Erythroblast (primary cell): ENCODE measurements around the gene JPH4.

Source experiments
- DNase-seq, 2 experiments: peaks; one replicate each; lab custom pipeline; 2025; lab: John Stamatoyannopoulos, UW
- GATA1 ChIP-seq: IDR thresholded peaks from 2 replicates; pipeline ENCODE4 v1.6.1; 2011; ENCODE audit warnings: low read depth, mild to moderate bottlenecking, control low read depth, low read length, moderate library complexity
- POLR2A ChIP-seq: IDR thresholded peaks from 2 replicates; pipeline ENCODE4 v1.6.1; 2011; ENCODE audit warnings: mild to moderate bottlenecking, low read length

JPH4 gene

DNA sequence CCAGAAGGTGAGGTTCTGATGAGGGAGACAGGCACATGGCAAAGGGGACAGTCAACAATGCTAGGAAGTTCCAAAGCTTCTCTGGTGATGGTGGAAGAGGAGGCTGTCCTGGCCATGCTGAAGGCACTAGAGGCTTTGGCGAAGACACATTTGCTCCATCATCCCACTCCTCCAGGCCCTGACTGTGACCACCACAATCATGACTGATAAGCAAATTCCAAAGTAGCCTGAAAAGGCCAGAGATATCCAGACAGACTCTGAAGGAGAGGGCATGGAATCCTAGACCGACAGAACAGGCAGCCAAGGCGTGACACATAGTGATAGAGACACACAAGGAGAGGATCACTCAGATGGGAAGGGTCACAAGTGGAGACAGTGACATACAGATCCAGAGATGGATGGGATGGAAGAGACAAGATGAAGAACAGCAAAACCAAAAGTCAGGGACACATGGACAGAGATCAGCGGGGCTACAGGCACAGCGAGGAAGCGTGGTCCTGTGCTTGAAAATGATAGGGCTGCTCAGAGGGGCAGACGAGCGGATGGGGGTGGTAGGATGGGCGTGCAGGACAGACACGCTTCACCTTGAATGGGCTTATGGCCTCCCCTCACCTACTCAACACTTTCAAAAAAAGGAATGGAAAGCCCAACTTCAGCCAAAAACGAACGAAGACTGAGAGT is 28.3 kb downstream of the JPH4 start:
- TF ChIP-seq GATA1: no peak
- no peak for TF ChIP-seq POLR2A
- DNase-seq: no peak

DNA sequence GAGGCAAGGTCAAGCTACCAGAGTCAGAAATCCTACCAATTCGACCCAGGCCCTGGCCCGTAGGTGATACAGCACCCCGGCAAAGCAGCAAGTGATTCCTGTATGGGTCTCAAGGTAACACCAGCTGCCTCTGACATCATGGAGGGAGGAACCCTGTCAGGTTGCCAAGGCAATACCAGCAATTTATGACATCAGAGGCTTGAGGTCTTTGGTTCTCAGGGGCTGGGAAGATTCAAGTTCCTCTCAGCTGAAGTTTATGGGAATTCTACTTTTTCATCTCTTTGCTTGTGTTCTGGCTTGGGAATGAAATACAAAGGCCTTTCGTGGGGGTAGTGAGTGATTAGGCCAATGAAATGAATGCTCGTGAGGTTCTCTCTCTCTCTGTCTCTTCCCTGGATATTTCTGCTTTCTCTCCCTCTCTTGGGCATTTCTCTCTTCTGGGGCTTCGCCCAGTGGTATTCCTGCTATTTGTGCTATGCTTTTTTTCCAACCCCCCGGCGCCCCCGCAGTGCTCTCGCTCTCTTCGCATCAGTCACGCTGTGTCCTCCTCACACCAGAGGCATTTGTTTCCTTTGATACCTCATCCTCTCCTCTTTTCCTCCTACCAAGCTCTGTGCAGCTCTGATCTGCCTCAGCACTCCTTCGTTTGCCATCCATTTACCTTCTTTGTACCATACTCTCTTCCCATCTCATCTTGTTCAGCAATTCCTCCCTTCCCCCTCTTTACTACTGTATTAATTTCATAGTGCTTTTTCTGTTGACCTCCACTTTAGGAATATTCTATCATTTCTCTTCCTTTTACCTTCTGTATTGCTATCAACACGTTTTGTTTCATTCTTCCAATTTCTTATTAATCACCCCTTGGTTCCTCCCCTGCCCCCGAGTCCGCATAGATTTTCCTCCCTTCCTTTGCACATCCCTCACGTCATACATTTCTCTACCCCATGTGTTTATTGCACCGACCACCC is 30.0 kb downstream of the JPH4 start:
- DNase-seq: peak; percentile 38 to 79
- no peak for TF ChIP-seq GATA1
- TF ChIP-seq POLR2A: no peak

DNA sequence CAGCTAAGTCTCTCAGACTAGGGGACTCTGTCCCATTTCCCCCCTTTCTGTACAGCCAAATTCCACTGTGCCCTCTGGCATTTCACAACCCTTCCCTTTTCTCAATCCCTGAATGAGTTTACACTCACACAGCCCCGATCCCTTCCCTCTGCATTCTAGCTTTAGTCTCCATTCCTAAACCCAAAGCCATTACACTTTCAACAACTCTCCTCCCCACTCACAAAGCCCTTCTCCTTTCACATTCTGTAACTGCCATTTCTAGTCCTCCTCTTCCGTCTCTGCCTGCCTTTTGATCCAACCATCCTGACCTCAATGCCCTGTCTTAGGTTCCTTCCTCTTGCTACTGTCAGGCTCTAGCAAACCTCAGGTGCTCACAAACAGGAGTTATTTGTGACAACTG is 30.7 kb downstream of the JPH4 start:
- DNase-seq: no peak
- TF ChIP-seq GATA1 (no peak), POLR2A (no peak)

DNA sequence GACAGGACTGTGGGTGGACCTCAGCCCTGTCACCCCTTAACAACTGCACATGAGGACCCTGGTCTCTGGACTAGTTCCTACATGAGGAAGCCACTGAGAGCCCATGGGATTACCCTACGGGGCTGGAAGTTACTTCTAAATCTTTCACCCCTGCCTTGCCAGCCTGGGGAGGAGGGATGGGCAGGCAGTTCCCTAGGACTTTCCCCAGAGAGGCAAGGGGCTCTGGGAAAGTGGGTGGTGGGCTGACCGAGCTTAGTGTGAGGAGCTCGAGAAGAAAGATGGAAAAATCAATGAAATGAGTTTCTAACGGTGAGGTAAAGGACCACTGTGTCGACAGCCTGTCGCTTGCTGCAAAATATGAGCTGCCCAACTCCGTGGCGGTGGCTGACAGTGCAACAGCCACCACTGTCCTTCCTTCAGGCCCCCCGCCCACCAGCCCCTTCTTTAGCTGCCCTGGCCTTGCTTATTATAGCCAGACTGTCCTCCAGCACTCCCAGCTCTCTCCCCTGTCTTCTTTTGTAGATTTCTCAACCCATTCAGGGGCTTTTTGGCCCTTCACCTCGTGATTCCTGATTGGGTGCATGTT is 32.0 kb downstream of the JPH4 start:
- TF ChIP-seq GATA1: no peak
- TF ChIP-seq POLR2A: no peak
- no peak for DNase-seq

DNA sequence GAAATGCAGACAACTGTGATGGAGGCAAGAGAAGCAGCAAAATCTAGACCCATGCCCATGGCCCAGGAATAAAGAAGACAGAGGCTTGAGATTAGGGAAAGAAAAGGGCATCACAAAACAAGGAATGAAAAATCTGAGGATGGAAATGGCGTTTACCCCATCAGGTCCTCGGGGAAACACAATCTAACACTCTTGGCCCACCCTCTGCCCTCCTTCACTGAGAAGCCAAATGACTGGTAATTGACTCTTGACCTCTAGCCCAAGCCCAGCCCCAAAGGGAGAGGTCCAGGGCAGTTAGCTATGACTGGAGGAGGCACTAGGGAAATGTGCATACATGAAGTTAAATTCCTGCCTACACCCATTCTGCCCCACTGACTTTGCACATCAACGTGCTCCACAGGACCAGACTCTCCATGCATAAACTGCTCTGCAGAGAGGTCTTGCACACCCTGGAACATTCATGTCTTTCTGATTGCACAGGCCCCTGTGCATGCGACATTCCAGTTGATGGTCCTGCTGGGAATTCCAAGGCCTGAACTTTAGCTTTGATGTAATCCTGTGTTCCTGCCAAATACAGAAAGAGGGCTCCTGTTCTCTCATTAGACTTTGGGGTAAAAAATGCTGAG is 32.7 kb downstream of the JPH4 start:
- TF ChIP-seq GATA1: no peak
- TF ChIP-seq POLR2A: no peak
- DNase-seq: no peak

DNA sequence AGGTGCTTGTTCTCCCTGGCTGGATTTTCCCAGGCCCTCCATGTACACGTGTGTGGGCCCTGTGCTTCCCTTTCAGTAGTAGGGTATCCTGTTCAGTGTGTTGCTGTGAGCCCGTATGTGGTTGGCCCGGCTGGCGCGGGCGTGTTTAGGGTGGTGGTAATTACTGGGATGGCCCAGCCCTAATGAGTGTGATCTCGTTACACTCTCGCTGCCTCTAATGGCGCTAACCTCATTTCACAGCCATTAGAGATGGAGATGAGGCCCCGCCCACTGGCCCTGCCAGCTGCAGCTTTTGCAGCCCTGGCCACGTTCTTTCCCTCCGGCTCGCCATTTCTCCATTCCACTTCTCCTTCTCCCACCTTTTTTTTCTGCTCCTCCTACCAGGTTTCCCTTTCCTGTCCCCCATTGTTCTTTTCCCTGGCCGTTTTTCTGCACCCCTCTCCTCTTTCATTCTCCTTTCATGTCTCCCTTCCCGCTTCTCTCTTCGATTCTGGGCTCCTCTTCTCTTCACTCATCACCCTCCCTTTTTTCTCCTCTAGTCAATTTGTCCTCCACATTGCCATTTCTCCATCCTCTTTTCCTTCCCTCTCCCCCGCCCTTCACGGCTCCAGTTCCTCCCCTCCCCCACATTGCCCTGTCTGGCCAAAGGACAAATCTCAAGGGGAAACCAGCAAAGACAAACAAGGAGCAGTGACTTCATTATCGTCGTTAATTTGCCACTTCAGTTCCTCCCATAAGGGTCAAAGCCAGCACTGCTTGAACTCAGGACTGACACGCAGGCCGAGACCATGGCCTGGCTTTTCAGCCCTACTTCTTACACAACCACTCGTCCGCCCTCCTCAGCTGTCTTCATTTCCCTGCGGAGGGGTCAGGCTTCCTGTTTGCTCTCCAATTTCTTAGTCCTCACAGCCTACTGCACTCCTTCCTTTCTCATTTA is 33.8 kb downstream of the JPH4 start:
- TF ChIP-seq POLR2A: no peak
- no peak for TF ChIP-seq GATA1

DNA sequence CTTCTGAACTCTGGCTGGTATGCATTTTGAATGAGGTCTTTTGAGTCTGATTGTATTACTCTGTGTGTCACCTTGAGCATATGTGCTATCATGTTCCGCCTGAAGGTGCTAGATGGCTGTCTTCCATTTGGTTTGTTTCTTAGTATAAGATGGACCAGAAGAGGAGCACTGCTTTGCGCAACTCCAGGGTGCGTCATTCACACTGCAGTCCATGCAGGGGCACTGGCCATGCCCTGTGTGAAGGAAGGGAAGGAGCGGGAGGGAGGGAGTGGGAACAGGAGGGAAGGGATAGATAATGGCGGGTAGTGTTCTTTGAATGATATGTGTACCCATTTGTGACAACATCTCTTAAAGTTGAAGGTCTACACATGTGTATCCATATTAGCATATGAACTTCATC is 35.2 kb downstream of the JPH4 start:
- no peak for TF ChIP-seq POLR2A
- TF ChIP-seq GATA1: no peak
- DNase-seq: no peak

More for the DNA sequence above, 33.8 kb downstream of the JPH4 start:
- DNase-seq: no peak

DNA sequence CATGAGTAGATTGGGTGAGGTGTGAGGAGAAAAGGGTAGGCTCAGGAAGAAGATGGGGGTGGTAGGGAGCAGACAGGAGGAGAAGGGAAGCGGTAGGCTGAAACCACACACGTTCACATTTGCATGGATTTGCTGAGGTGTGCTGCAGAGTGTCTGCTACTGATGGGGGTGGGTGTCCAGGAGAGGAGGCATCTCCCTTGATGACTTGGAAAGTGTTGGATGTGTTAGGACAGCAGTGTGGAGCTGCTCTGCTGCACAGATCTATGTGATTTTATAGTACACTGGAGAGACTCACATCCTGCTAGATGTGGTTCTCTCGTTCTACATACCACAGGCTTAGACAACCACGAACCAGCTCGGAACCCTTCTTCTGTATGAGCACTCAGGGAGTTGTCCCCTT is 36.3 kb downstream of the JPH4 start:
- no peak for TF ChIP-seq GATA1
- TF ChIP-seq POLR2A: no peak
- no peak for DNase-seq

DNA sequence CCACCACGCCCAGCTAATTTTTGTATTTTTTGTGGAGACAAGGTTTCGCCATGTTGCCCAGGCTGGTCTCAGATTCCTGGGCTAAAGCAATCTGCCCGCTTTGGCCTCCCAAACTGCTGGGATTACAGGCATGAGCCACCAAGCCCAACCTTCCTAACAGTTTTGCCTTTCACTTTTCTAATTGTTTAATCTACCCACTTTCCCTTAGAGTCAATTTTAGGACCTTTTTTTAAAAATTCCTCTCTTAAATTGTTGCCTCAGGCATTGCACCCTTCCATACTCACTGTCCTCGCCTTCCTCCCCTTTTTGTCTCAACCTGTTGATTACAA is 38.5 kb downstream of the JPH4 start:
- TF ChIP-seq GATA1 (no peak), POLR2A (no peak)
- no peak for DNase-seq

DNA sequence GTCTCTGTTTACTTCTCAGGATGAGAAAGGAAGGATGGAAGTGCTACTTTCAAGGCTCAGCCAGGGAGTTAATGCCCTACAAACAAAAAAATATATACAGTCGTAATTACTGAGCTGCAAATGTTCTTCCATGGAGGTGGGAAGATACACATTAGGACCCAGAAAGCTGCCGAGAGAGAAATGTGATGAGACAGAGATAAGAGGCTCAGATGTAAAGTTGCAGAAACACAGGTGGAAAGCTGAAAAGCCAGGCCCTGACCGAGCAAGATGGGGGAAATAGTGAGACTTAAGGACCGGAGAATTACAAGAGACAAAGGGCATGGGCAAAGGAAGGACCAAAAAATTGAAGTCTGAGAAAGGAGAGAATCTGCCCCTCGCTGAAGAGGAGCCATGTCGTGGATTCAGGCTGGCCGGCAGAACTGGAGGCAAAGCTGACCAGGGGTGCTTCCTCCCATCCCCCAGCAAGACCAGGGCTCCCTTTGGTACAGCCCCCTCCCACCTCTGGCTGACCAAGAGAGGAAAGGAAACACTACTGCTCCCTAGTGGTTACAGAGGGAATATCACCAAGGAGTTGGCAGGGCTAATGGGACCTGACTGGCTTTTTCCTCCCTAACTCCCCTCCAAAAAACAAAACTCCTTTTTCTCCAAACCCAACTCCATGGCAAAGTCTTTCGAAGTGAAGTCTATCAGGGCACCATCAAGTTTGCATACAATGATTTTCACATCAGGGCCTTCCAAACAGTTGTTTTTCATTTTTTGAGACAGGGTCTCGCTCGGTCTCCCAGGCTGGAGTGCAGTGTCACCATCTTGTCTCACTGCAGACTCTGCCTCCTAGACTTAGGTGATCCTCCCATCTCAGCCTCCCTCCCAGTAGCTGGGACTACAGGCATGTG is 39.1 kb downstream of the JPH4 start:
- no peak for TF ChIP-seq POLR2A
- TF ChIP-seq GATA1: no peak
- peak; percentile 39 to 64 for DNase-seq

DNA sequence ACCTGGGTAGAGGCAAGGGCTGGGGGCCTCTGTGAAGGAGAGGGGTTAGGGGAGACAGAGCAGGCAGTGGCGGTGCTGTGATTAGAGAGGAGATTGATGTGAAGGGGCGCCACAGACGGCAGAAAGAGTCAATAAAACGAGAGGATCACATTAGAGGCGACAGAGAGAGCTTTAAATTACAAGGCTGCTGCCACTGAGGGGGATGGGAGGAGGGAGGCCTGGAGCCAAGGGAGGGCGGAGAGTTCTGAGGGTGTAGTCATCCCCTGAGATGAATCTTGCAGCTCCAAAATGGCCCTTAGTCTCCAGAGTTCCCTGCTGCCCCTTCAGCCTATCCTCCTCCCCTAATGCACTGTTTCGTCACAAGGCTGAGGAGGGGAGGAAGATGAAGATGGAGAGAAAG is 39.8 kb downstream of the JPH4 start:
- no peak for TF ChIP-seq GATA1
- no peak for TF ChIP-seq POLR2A
- DNase-seq: peak in 1 of 2 experiments; percentile 14
